K562 (cell line): Measurements from ENCODE around the gene TNIP2. TPM values are rescaled to one million over a fixed set of nuclear protein-coding genes. Genes with fewer than 3 reads are reported as not detected.
A peak's percentile ranks its signal among the peaks of the same experiment; 100 is the strongest.

Experiments
- ATAC-seq: fragments of 200-7000 bp; cut with Tn5 transposase; 3 replicates; pipeline ENCODE4 v1.9.1; 2020; ENCODE audit warnings: moderate library complexity
- BruUV-seq: library from RNA; stranded (reverse); fragments of 400-500 nt; replicated peaks from 2 replicates; lab custom pipeline; 2021; lab: Mats Ljungman, UMichigan
- CTCF ChIA-PET: fragments of 300-600 bp; formaldehyde crosslinking; extraction: SDS; loops from one replicate; lab custom pipeline; 2021; ENCODE audit warnings: low intra/inter-chr PET ratio; lab: Yijun Ruan, JAX
- POLR2A ChIA-PET: fragments of 300-600, 350-650 bp; sonication (Branson Sonifier 250); formaldehyde crosslinking; extraction: SDS; loops from one replicate; lab custom pipeline; 2021; ENCODE audit warnings: antibody characterized with exemption, inconsistent platforms; lab: Yijun Ruan, JAX
- DNase-seq, 4 experiments: peaks; one replicate each; pipeline versions ENCODE4 v3.0.0 to v3.0.0-alpha.2; 2011 to 2018; ENCODE audit warnings: low spot score in 3 of 4, mixed read lengths in 3 of 4; ENCODE audit errors: extremely low read depth in 1 of 4
- FAIRE-seq: peaks from 2 replicates; lab custom pipeline; 2011; peaks lifted over from hg19 to GRCh38; lab: Jason Lieb, UNC
- H2AFZ ChIP-seq: 2 replicates; pipeline ENCODE4 v1.6.0; 2011; ENCODE audit warnings: low read depth, low read length, control low read depth, inconsistent platforms
- H3K27ac ChIP-seq: fragments of 200-600 bp; 3 replicates; pipeline ENCODE4 v1.8.0; 2011; ENCODE audit warnings: low read depth, mild to moderate bottlenecking, control low read depth, inconsistent platforms, low read length, moderate library complexity, mixed read lengths; ENCODE audit errors: extremely low read depth
- H3K27me3 ChIP-seq, 2 experiments: fragments of 300-600 bp in 1 of 2; 2 replicates in 1 of 2; 3 replicates in 1 of 2; pipeline versions ENCODE4 v1.6.0 to v1.8.0; 2011; ENCODE audit warnings: inconsistent platforms in 2 of 2, low read length in 2 of 2, mild to moderate bottlenecking in 1 of 2, mixed read lengths in 1 of 2, moderate library complexity in 1 of 2; ENCODE audit not compliant: control insufficient read depth in 2 of 2, insufficient read depth in 2 of 2
- H3K36me3 ChIP-seq: fragments of 300-600 bp; 3 replicates; pipeline ENCODE4 v1.8.0; 2011; ENCODE audit warnings: mild to moderate bottlenecking, low read length, inconsistent platforms; ENCODE audit not compliant: control insufficient read depth, insufficient read depth
- H3K4me1 ChIP-seq, 2 experiments: fragments of 200-600 bp in 1 of 2; replicated peaks in 1 of 2; 2 replicates in 1 of 2; 3 replicates in 1 of 2; pipeline versions ENCODE4 v1.5.1 to v1.8.0; 2011; ENCODE audit warnings: inconsistent platforms in 2 of 2, low read length in 2 of 2, mild to moderate bottlenecking in 1 of 2, mixed read lengths in 1 of 2, moderate library complexity in 1 of 2; ENCODE audit not compliant: control insufficient read depth in 2 of 2, insufficient read depth in 2 of 2
- H3K4me2 ChIP-seq: 2 replicates; pipeline ENCODE4 v1.6.1; 2011; ENCODE audit warnings: low read length, control low read depth, inconsistent platforms, mixed read lengths; ENCODE audit not compliant: insufficient read depth
- H3K4me3 ChIP-seq: fragments of 200-600 bp; sonication (generic), shearing (Covaris generic); 2 replicates; pipeline ENCODE4 v1.5.1; 2016; ENCODE audit warnings: control low read depth, inconsistent platforms
- H3K79me2 ChIP-seq: fragments of 200-600 bp; 3 replicates; pipeline ENCODE4 v1.8.0; 2011; ENCODE audit warnings: low read length, inconsistent platforms; ENCODE audit not compliant: control insufficient read depth, insufficient read depth
- H3K9ac ChIP-seq, 2 experiments: 2 replicates each; pipeline versions ENCODE4 v1.6.0 to v1.6.1; 2011; ENCODE audit warnings: low read depth in 2 of 2, low read length in 2 of 2, control low read depth in 1 of 2, inconsistent platforms in 1 of 2, mild to moderate bottlenecking in 1 of 2, mixed read lengths in 1 of 2; ENCODE audit not compliant: insufficient read depth in 1 of 2
- H3K9me1 ChIP-seq: one replicate; pipeline ENCODE4 v1.6.0; 2011; ENCODE audit warnings: inconsistent platforms, mild to moderate bottlenecking, low read length, moderate library complexity; ENCODE audit not compliant: control insufficient read depth, insufficient read depth
- H3K9me3 ChIP-seq: replicated peaks from 2 replicates; pipeline ENCODE4 v1.5.1; 2011; ENCODE audit warnings: low read depth, low read length, inconsistent platforms; ENCODE audit not compliant: control insufficient read depth, insufficient read depth
- H4K20me1 ChIP-seq: replicated peaks from 2 replicates; pipeline ENCODE4 v1.6.1; 2011; ENCODE audit warnings: low read length, inconsistent platforms, mixed read lengths; ENCODE audit not compliant: control insufficient read depth, insufficient read depth
- MEIS2 ChIP-seq: fragments of 450-650 bp; IDR thresholded peaks from 2 replicates; pipeline ENCODE4 v1.6.1; 2014; ENCODE audit warnings: mild to moderate bottlenecking; ENCODE audit not compliant: partially characterized antibody
- ZNF263 ChIP-seq: sonication (generic); formaldehyde crosslinking; IDR thresholded peaks from 2 replicates; pipeline ENCODE4 v1.8.0; 2022; ENCODE audit warnings: mild to moderate bottlenecking, missing genetic modification reagents, borderline replicate concordance
- WGBS: fragments of 100-300 bp; shearing (Covaris generic); methylation state at CpG from one replicate; pipeline ENCODE4 v1.1.6; 2016; ENCODE audit warnings: low coverage, mixed read lengths; ENCODE audit not compliant: insufficient coverage; ENCODE audit errors: missing lambda C conversion rate; 5-methylcytosine and 5-hydroxymethylcytosine counted together
- in situ Hi-C: fragments of 300-500 bp; cut with MboI; formaldehyde crosslinking; loops from 4 replicates; pipeline ENCODE4 v1.15.0; 2018; ENCODE audit warnings: inconsistent platforms, mixed read lengths
- intact Hi-C: fragments of 100-400 bp; cut with micrococcal nuclease; formaldehyde crosslinking; loops from 2 replicates; pipeline ENCODE4 v1.14.2; 2022
- polyA plus RNA-seq, 8 experiments: library from polyadenylated mRNA; depleted of rRNA in 4 of 8; stranded (reverse) in 5 of 8; unstranded in 3 of 8; fragments of >200 nt; fragmentation: Nextera tagmentation in 2 of 8; fragmentation: Illumina TruSeq in 1 of 8; extraction: Ambion mirVana in 2 of 8; extraction: Trizol in 1 of 8; gene quantifications; 2 replicates each; pipeline versions ENCODE4 v1.2.1 to v1.2.3, GENCODE V29; 2011 to 2014; ENCODE audit warnings: inconsistent platforms in 1 of 8, missing spikeins in 1 of 8
- total RNA-seq, 7 experiments: library from RNA; depleted of rRNA in 6 of 7; stranded (reverse); fragments of >200 nt in 6 of 7; fragmentation: Illumina TruSeq in 2 of 7; extraction: Trizol in 2 of 7; gene quantifications; 2 replicates each; pipeline versions ENCODE4 v1.2.1 to v1.2.3, GENCODE V29; 2011 to 2021; ENCODE audit warnings: low replicate concordance in 1 of 7
- TF ChIP-seq, protein P1 (sequence below), 2 experiments: IDR thresholded peaks in 1 of 2; conservative IDR thresholded peaks in 1 of 2; 2 replicates each; pipeline ENCODE4 v1.6.1; 2016; ENCODE audit warnings: low read depth in 2 of 2, mild to moderate bottlenecking in 1 of 2, missing compliant biosample characterization in 1 of 2, missing genetic modification characterization in 1 of 2, moderate library complexity in 1 of 2
- TF ChIP-seq, protein P2 (sequence below): sonication (generic); formaldehyde crosslinking; IDR thresholded peaks from 2 replicates; pipeline ENCODE4 v1.8.0; 2023; ENCODE audit warnings: mild to moderate bottlenecking, missing genetic modification reagents
- TF ChIP-seq, protein P3 (sequence below): fragments of 450-650 bp; IDR thresholded peaks from 2 replicates; pipeline ENCODE4 v1.6.1; 2016

The TNIP2 gene
- total and polyA plus RNA-seq, 9 of the 15 experiments (the other 6 are each of a cell fraction or from before 2014, with no cell fraction given), result 0.61 to 42.6 (median 19.5) TPM

DNA sequence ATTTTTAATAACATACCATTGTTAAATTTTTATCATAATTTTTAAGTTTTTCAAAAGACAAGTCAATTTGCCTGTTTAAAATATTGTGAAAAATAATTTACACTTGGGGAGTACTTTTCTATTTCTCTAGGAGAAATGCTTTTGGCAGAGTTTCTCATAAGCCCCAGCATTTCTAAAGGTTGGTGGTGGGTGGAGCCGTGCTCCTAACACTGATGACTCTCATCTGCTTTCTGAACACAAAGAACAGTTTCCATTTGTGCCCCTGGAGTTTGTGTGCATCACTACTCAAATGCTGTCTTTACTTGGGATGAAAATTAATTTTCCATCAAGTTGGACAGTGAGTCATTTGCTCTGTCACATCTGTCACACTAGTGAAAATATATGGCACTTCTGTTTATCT lies 57.6 kb downstream of the TNIP2 start:
- H3K4me3 ChIP-seq, result no peak overlapping the region
- in situ Hi-C loops, result no loop called here

More for the DNA sequence above, 57.6 kb downstream of the TNIP2 start:
- BruUV-seq, result no TSS peak
- DNase-seq (no peak), ATAC-seq (no peak), FAIRE-seq (no peak)
- Histone ChIP-seq H2AFZ (no peak overlapping the region), H3K27ac (no peak overlapping the region), H3K4me2 (no peak overlapping the region), H4K20me1 (no peaks in the 10 kb centered on the region), H3K79me2 (no peaks in the 10 kb centered on the region), H3K36me3 (peaks cover 94% of the 10 kb centered on the region; the same call in 2 of the 3 replicates), H3K9me1 (no peaks in the 10 kb centered on the region), H3K27me3 (no peaks in the 10 kb centered on the region), H3K9ac (no peak overlapping the region), H3K4me1 (no peaks in the 10 kb centered on the region), H3K9me3 (no peaks in the 10 kb centered on the region)
- intact Hi-C loops, result no loop called here
- ChIA-PET CTCF (no interaction called here), POLR2A (no interaction called here)
- TF ChIP-seq MEIS2 (peak; percentile 72), ZNF263 (CRISPR knock-in tag) (no peak)
- TF ChIP-seq, protein P1, sequence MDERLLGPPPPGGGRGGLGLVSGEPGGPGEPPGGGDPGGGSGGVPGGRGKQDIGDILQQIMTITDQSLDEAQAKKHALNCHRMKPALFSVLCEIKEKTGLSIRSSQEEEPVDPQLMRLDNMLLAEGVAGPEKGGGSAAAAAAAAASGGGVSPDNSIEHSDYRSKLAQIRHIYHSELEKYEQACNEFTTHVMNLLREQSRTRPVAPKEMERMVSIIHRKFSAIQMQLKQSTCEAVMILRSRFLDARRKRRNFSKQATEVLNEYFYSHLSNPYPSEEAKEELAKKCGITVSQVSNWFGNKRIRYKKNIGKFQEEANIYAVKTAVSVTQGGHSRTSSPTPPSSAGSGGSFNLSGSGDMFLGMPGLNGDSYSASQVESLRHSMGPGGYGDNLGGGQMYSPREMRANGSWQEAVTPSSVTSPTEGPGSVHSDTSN (CRISPR knock-in tag; IDR thresholded peaks at IDR 0.05; ENCODE audit: low read depth), result no peak
- TF ChIP-seq, protein P1 (tag; conservative IDR thresholded peaks at IDR 0.05; ENCODE audit: low read depth), result peak; percentile 47
- TF ChIP-seq, protein P2, sequence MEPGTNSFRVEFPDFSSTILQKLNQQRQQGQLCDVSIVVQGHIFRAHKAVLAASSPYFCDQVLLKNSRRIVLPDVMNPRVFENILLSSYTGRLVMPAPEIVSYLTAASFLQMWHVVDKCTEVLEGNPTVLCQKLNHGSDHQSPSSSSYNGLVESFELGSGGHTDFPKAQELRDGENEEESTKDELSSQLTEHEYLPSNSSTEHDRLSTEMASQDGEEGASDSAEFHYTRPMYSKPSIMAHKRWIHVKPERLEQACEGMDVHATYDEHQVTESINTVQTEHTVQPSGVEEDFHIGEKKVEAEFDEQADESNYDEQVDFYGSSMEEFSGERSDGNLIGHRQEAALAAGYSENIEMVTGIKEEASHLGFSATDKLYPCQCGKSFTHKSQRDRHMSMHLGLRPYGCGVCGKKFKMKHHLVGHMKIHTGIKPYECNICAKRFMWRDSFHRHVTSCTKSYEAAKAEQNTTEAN (CRISPR knock-in tag), result no peak
- TF ChIP-seq, protein P3, sequence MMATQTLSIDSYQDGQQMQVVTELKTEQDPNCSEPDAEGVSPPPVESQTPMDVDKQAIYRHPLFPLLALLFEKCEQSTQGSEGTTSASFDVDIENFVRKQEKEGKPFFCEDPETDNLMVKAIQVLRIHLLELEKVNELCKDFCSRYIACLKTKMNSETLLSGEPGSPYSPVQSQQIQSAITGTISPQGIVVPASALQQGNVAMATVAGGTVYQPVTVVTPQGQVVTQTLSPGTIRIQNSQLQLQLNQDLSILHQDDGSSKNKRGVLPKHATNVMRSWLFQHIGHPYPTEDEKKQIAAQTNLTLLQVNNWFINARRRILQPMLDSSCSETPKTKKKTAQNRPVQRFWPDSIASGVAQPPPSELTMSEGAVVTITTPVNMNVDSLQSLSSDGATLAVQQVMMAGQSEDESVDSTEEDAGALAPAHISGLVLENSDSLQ, result peak; percentile 49; the same call in 1 of the 2 replicates
- WGBS, result 83% methylated on average over 1 of the region's 1 CpG
